Measurements from ENCODE around the gene REN. TPM values are rescaled to one million over a fixed set of nuclear protein-coding genes. Genes with fewer than 3 reads are reported as not detected.
A peak's percentile ranks its signal among the peaks of the same experiment; 100 is the strongest.

Gene REN
- polyA plus RNA-seq, 1 experiment = 0.99 TPM

GRCh38 chr1:204201348-204202040 is 35.4 kb upstream of the REN start:
- TF ChIP-seq CTCF (IDR thresholded peaks at IDR 0.05; ENCODE audit: insufficient read depth, low read depth, low read length) = no peak
- ChIA-PET CTCF (interaction anchor here (0.6 to 7.4 kb wide), 4 partner anchors 36 to 162 kb away, joined by 3 to 240 read pairs (median 4); partner anchors contain the start of gene REN), POLR2A (no interaction called here)
- no peak for DNase-seq (ENCODE audit: low read depth)
- Histone ChIP-seq H3K36me3 (ENCODE audit: control insufficient read depth, insufficient read depth, low read length) (no peaks in the 10 kb centered on the region), H3K27me3 (ENCODE audit: control insufficient read depth, insufficient read depth, low read length) (no peaks in the 10 kb centered on the region), H3K4me3 (ENCODE audit: low read depth, low read length) (no peak overlapping the region)

- no peak overlapping the region for H3K4me3 ChIP-seq (ENCODE audit: low read depth, low read length)
- no peak for DNase-seq (ENCODE audit: low read depth)
- no peak for TF ChIP-seq CTCF (IDR thresholded peaks at IDR 0.05; ENCODE audit: insufficient read depth, low read depth, low read length)
- POLR2A ChIA-PET = no interaction called here
- H3K27me3 ChIP-seq (ENCODE audit: control insufficient read depth, insufficient read depth, low read length) = no peaks in the 10 kb centered on the region
- no peaks in the 10 kb centered on the region for H3K36me3 ChIP-seq (ENCODE audit: control insufficient read depth, insufficient read depth, low read length)
- CTCF ChIA-PET = interaction anchor here (1.9 to 5.1 kb wide), 3 partner anchors 10 to 34 kb away, joined by 7 to 51 read pairs (median 13); partner anchors contain the start of gene REN
These were observed 33.4 kb upstream of the REN start for GRCh38 chr1:204199579-204199978.

GRCh38 chr1:204198348-204199340 is 32.5 kb upstream of the REN start:
- DNase-seq (ENCODE audit: low read depth) = peak; percentile 61
- no peak overlapping the region for H3K4me3 ChIP-seq (ENCODE audit: low read depth, low read length)
- H3K27me3 ChIP-seq (ENCODE audit: control insufficient read depth, insufficient read depth, low read length) = no peaks in the 10 kb centered on the region
- 0 out of 2 replicates have a peak, but pooled peaks have one; percentile 17 for TF ChIP-seq CTCF (IDR thresholded peaks at IDR 0.05; ENCODE audit: insufficient read depth, low read depth, low read length)
- ChIA-PET CTCF (interaction anchor here (0.7 to 5.1 kb wide), 11 partner anchors 8 to 165 kb away, joined by 3 to 51 read pairs (median 6); partner anchors contain the start of genes PLEKHA6 and REN), POLR2A (interaction anchor here (0.5 kb wide), 1 partner anchor 34 kb away, joined by 4 read pairs; no protein-coding TSS in a partner anchor)
- no peaks in the 10 kb centered on the region for H3K36me3 ChIP-seq (ENCODE audit: control insufficient read depth, insufficient read depth, low read length)

GRCh38 chr1:204197068-204197467 is 30.9 kb upstream of the REN start:
- no peak for DNase-seq (ENCODE audit: low read depth)
- Histone ChIP-seq H3K4me3 (ENCODE audit: low read depth, low read length) (no peak overlapping the region), H3K36me3 (ENCODE audit: control insufficient read depth, insufficient read depth, low read length) (no peaks in the 10 kb centered on the region), H3K27me3 (ENCODE audit: control insufficient read depth, insufficient read depth, low read length) (no peaks in the 10 kb centered on the region)
- POLR2A ChIA-PET = no interaction called here
- CTCF ChIA-PET = interaction anchor here (0.6 to 5.1 kb wide), 5 partner anchors 10 to 166 kb away, joined by 3 to 51 read pairs (median 13); partner anchors contain the start of genes GOLT1A and REN
- TF ChIP-seq CTCF (IDR thresholded peaks at IDR 0.05; ENCODE audit: insufficient read depth, low read depth, low read length) = no peak

Data from BJ (cell line).